NCI-H1105 treated with DMSO at 0.1 percent for 48 hours (cell line): ENCODE measurements around the gene KRT71.

Experiments
- DNase-seq: peaks from one replicate; lab custom pipeline; 2025; lab: John Stamatoyannopoulos, UW

The KRT71 gene

GRCh38 chr12:52539083-52539820 lies 13.7 kb downstream of the KRT71 start:
- peak; percentile 81 for DNase-seq

GRCh38 chr12:52537101-52537500 lies 15.8 kb downstream of the KRT71 start:
- DNase-seq = peak; percentile 31

GRCh38 chr12:52535574-52535973 lies 17.4 kb downstream of the KRT71 start:
- DNase-seq = no peak

- DNase-seq = no peak
Measured at GRCh38 chr12:52534482-52534881, 18.5 kb downstream of the KRT71 start.

GRCh38 chr12:52533686-52534470 lies 19.1 kb downstream of the KRT71 start:
- DNase-seq = no peak

- no peak for DNase-seq
Measured at GRCh38 chr12:52532636-52533035, 20.3 kb downstream of the KRT71 start.

- no peak for DNase-seq
Measured at GRCh38 chr12:52531566-52532300, 21.2 kb downstream of the KRT71 start.

- DNase-seq = no peak
Measured at GRCh38 chr12:52530905-52531304, 22.0 kb downstream of the KRT71 start.

- DNase-seq = no peak
Measured at GRCh38 chr12:52530366-52530765, 22.6 kb downstream of the KRT71 start.

GRCh38 chr12:52529846-52530245 lies 23.1 kb downstream of the KRT71 start:
- DNase-seq = no peak

- DNase-seq = no peak
Measured at GRCh38 chr12:52529417-52529816, 23.5 kb downstream of the KRT71 start.

- DNase-seq = no peak
Measured at GRCh38 chr12:52528641-52529143, 24.3 kb downstream of the KRT71 start.

GRCh38 chr12:52527121-52527800 lies 25.7 kb downstream of the KRT71 start:
- DNase-seq = no peak

GRCh38 chr12:52526511-52526951 lies 26.4 kb downstream of the KRT71 start:
- DNase-seq = no peak

- no peak for DNase-seq
Measured at GRCh38 chr12:52525661-52526499, 27.1 kb downstream of the KRT71 start.

GRCh38 chr12:52524898-52525591 lies 27.9 kb downstream of the KRT71 start:
- DNase-seq = no peak

GRCh38 chr12:52524241-52524897 lies 28.6 kb downstream of the KRT71 start:
- no peak for DNase-seq

GRCh38 chr12:52523824-52524223 lies 29.1 kb downstream of the KRT71 start:
- no peak for DNase-seq

GRCh38 chr12:52522346-52523011 lies 30.5 kb downstream of the KRT71 start:
- DNase-seq = no peak
